Inferior parietal cortex (tissue), 1 donor: ENCODE data around the gene TBC1D22B.
"Not testable (repeated sequence)": the region's sequence is repeated elsewhere in the genome, so short reads cannot be mapped to it uniquely, and the experiment has no call there.

Experiments used
- DNase-seq: peaks from one replicate; pipeline ENCODE4 v3.0.0-alpha.2; 2016; ENCODE audit errors: extremely low spot score

The TBC1D22B gene

GRCh38 chr6:37321101-37321500, 63.5 kb downstream of the TBC1D22B start:
- no peak for DNase-seq

- no peak for DNase-seq
Measured at GRCh38 chr6:37321516-37322415, 64.2 kb downstream of the TBC1D22B start.

GRCh38 chr6:37323580-37323979, 66.0 kb downstream of the TBC1D22B start:
- no peak for DNase-seq

- DNase-seq: no peak
Measured at GRCh38 chr6:37324131-37325033, 66.8 kb downstream of the TBC1D22B start.

- not testable (repeated sequence) for DNase-seq
Measured at GRCh38 chr6:37330345-37330744, 72.8 kb downstream of the TBC1D22B start.

- no peak for DNase-seq
Measured at GRCh38 chr6:37331047-37331446, 73.5 kb downstream of the TBC1D22B start.

- DNase-seq: no peak
Measured at GRCh38 chr6:37332894-37333293, 75.3 kb downstream of the TBC1D22B start.

- DNase-seq: no peak
Measured at GRCh38 chr6:37334047-37334446, 76.5 kb downstream of the TBC1D22B start.

GRCh38 chr6:37338317-37338716, 80.7 kb downstream of the TBC1D22B start:
- DNase-seq: not testable (repeated sequence)

GRCh38 chr6:37338745-37339255, 81.2 kb downstream of the TBC1D22B start:
- no peak for DNase-seq

- no peak for DNase-seq
Measured at GRCh38 chr6:37339741-37340638, 82.4 kb downstream of the TBC1D22B start.

GRCh38 chr6:37340639-37340943, 83.0 kb downstream of the TBC1D22B start:
- DNase-seq: no peak

GRCh38 chr6:37343248-37343647, 85.7 kb downstream of the TBC1D22B start:
- DNase-seq: no peak

- no peak for DNase-seq
Measured at GRCh38 chr6:37344308-37344707, 86.7 kb downstream of the TBC1D22B start.

- not testable (repeated sequence) for DNase-seq
Measured at GRCh38 chr6:37345804-37346203, 88.2 kb downstream of the TBC1D22B start.

- DNase-seq: no peak
Measured at GRCh38 chr6:37347177-37347576, 89.6 kb downstream of the TBC1D22B start.

GRCh38 chr6:37347670-37348111, 90.1 kb downstream of the TBC1D22B start:
- no peak for DNase-seq

- DNase-seq: no peak
Measured at GRCh38 chr6:37351027-37351426, 93.5 kb downstream of the TBC1D22B start.

GRCh38 chr6:37352384-37352783, 94.8 kb downstream of the TBC1D22B start:
- DNase-seq: no peak

GRCh38 chr6:37353761-37354525, 96.4 kb downstream of the TBC1D22B start, which contains the start of gene RNF8:
Gene RNF8 (plus strand): TSS chr6:37353983. CDS start chr6:37354165, 182 bp downstream.
- peak; percentile 84 for DNase-seq
